ENCODE measurements around the gene BCAR3. TPM values are rescaled to one million over a fixed set of nuclear protein-coding genes. Genes with fewer than 3 reads are reported as not detected.

BCAR3 gene
- total RNA-seq, 3 donors from 2014 or later: 26.7 to 42.7 (median 30.2) TPM

DNA sequence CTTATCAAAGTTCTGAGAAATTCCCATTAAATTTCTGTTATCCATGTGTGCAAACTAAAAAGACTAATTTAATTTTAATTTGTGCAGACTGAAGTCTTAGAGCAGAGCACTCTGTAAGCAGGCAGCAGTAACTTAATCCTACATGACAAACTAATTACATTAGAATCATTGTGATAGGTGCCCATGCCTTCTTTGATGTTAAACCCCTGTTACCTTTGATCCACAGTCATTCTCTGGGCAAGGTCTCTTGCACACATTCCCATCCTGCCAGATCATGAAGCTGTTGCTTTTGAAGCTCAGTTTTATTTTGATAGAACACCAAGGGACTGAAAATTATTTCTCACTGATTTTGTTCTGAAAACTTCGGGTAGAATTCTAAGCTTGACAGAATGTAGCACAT, 77.2 kb downstream of the BCAR3 start:
- no peaks in the 10 kb centered on the region for H3K36me3 ChIP-seq
- H3K27me3 ChIP-seq: no peaks in the 10 kb centered on the region
- no peak overlapping the region for H3K4me3 ChIP-seq
- H3K9me3 ChIP-seq: no peaks in the 10 kb centered on the region
- H3K27ac ChIP-seq: no peak overlapping the region
- intact Hi-C loops (cut with DNase I; ENCODE audit: low total_unique reads): no loop called here
- no peak for DNase-seq (ENCODE audit: low spot score in 2 of 2)
- TF ChIP-seq, protein P1, sequence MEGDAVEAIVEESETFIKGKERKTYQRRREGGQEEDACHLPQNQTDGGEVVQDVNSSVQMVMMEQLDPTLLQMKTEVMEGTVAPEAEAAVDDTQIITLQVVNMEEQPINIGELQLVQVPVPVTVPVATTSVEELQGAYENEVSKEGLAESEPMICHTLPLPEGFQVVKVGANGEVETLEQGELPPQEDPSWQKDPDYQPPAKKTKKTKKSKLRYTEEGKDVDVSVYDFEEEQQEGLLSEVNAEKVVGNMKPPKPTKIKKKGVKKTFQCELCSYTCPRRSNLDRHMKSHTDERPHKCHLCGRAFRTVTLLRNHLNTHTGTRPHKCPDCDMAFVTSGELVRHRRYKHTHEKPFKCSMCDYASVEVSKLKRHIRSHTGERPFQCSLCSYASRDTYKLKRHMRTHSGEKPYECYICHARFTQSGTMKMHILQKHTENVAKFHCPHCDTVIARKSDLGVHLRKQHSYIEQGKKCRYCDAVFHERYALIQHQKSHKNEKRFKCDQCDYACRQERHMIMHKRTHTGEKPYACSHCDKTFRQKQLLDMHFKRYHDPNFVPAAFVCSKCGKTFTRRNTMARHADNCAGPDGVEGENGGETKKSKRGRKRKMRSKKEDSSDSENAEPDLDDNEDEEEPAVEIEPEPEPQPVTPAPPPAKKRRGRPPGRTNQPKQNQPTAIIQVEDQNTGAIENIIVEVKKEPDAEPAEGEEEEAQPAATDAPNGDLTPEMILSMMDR (IDR thresholded peaks at IDR 0.05): no peak
- TF ChIP-seq POLR2AphosphoS5 (IDR thresholded peaks at IDR 0.05) (no peak), POLR2A (IDR thresholded peaks at IDR 0.05) (no peak)
- peaks cover 3 to 14% of the 10 kb centered on the region in 2 donors for H3K4me1 ChIP-seq

- intact Hi-C loops (cut with DNase I; ENCODE audit: low total_unique reads): no loop called here
- no peak for TF ChIP-seq POLR2A (IDR thresholded peaks at IDR 0.05)
- TF ChIP-seq, protein P1 (IDR thresholded peaks at IDR 0.05): no peak
- no peak for TF ChIP-seq POLR2AphosphoS5 (IDR thresholded peaks at IDR 0.05)
- no peak for DNase-seq (ENCODE audit: low spot score in 2 of 2)
These were observed 78.0 kb downstream of the BCAR3 start for GRCh38 chr1:93603601-93604000.

GRCh38 chr1:93603106-93603505, 78.5 kb downstream of the BCAR3 start:
- H3K27me3 ChIP-seq: no peaks in the 10 kb centered on the region
- no peak for DNase-seq (ENCODE audit: low spot score in 2 of 2)
- intact Hi-C loops (cut with DNase I; ENCODE audit: low total_unique reads): no loop called here
- no peaks in the 10 kb centered on the region for H3K36me3 ChIP-seq
- H3K4me3 ChIP-seq: no peak overlapping the region
- peaks cover 3 to 16% of the 10 kb centered on the region in 2 donors for H3K4me1 ChIP-seq
- TF ChIP-seq POLR2A (IDR thresholded peaks at IDR 0.05) (no peak), POLR2AphosphoS5 (IDR thresholded peaks at IDR 0.05) (no peak)
- TF ChIP-seq, protein P1 (IDR thresholded peaks at IDR 0.05): no peak
- no peak overlapping the region for H3K27ac ChIP-seq
- no peaks in the 10 kb centered on the region for H3K9me3 ChIP-seq

More at GRCh38 chr1:93603601-93604000, 78.0 kb downstream of the BCAR3 start:
- no peaks in the 10 kb centered on the region for H3K9me3 ChIP-seq
- peaks cover 3 to 14% of the 10 kb centered on the region in 2 donors for H3K4me1 ChIP-seq
- no peak overlapping the region for H3K27ac ChIP-seq
- no peaks in the 10 kb centered on the region for H3K27me3 ChIP-seq
- no peaks in the 10 kb centered on the region for H3K36me3 ChIP-seq
- H3K4me3 ChIP-seq: no peak overlapping the region

DNA sequence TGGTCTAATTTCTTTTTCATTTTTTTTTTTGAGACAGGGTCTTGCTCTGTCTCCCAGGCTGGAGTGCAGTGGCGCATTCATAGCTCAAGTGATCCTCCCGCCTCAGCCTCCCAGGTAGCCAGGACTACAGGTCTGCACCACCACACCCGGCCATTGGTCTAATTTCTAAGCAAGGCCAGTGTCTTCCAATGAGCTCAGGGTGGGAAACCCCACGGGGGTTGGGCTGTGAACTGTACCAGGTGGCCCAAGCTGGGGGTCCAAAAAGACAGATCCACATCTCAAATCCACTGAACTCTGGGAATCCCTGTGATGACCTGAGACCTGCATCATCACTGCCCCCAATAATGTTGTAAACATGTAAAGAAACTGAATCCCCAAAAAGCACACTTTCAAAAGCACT, 79.5 kb downstream of the BCAR3 start:
- Histone ChIP-seq H3K27ac (no peak overlapping the region), H3K9me3 (no peaks in the 10 kb centered on the region), H3K27me3 (no peaks in the 10 kb centered on the region), H3K4me3 (no peak overlapping the region), H3K4me1 (peaks cover 0 to 19% of the 10 kb centered on the region in 2 donors), H3K36me3 (no peaks in the 10 kb centered on the region)
- no peak for DNase-seq (ENCODE audit: low spot score in 2 of 2)
- intact Hi-C loops (cut with DNase I; ENCODE audit: low total_unique reads): no loop called here
- no peak for TF ChIP-seq POLR2AphosphoS5 (IDR thresholded peaks at IDR 0.05)
- TF ChIP-seq POLR2A (IDR thresholded peaks at IDR 0.05): no peak
- TF ChIP-seq, protein P1 (IDR thresholded peaks at IDR 0.05): no peak

DNA sequence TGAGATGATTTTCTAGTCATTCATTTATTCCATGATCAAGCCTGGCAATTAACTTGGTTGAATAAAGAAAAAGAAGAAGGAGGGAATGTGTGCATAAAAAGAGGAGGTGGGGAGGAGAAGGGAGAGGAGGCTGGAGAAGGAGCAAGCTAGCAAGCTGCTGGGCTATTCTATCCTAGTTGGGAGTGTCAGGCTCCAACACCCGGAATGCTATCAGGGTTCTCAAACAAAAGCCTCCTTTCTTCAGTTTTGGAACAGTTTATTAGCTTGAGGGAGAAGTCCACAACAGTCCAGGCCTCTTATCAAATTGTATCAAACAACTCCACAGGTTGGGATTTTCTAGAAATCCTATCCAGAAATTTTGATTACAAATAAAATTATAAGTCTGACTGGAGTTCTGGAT, 80.0 kb downstream of the BCAR3 start:
- TF ChIP-seq, protein P1 (IDR thresholded peaks at IDR 0.05): no peak
- TF ChIP-seq POLR2AphosphoS5 (IDR thresholded peaks at IDR 0.05) (no peak), POLR2A (IDR thresholded peaks at IDR 0.05) (no peak)
- no peak for DNase-seq (ENCODE audit: low spot score in 2 of 2)
- H3K27ac ChIP-seq: no peak overlapping the region
- H3K36me3 ChIP-seq: no peaks in the 10 kb centered on the region
- H3K9me3 ChIP-seq: no peaks in the 10 kb centered on the region
- no peak overlapping the region for H3K4me3 ChIP-seq
- intact Hi-C loops (cut with DNase I; ENCODE audit: low total_unique reads): no loop called here
- H3K4me1 ChIP-seq: peaks cover 0 to 20% of the 10 kb centered on the region in 2 donors
- H3K27me3 ChIP-seq: no peaks in the 10 kb centered on the region
